Colon (tissue), 2 donors: ENCODE data around the gene ABHD17B.
A peak's percentile ranks its signal among the peaks of the same experiment; 100 is the strongest.
"Not testable (repeated sequence)": the region's sequence is repeated elsewhere in the genome, so short reads cannot be mapped to it uniquely, and the experiment has no call there.

Experiments
- FAIRE-seq: peaks from 2 replicates; lab custom pipeline; 2012; peaks lifted over from hg19 to GRCh38; lab: Jason Lieb, UNC
- donor health status: control.
- donor health status: control.

ABHD17B gene

GRCh38 chr9:71911061-71911907 lies at the start of gene ABHD17B, which contains the start of gene C9orf85:
Gene ABHD17B (minus strand): TSS chr9:71911193. CDS start chr9:71875080, 36,113 bp downstream.
Gene C9orf85 (plus strand): TSS chr9:71911639. CDS start chr9:71911735, 96 bp downstream.
- FAIRE-seq: peak; percentile 90

- FAIRE-seq: no peak
These were observed 44.4 kb upstream of the ABHD17B start for GRCh38 chr9:71955300-71955915.

- FAIRE-seq: not testable (repeated sequence)
These were observed 43.7 kb upstream of the ABHD17B start for GRCh38 chr9:71954652-71955051.

- no peak for FAIRE-seq
These were observed 33.9 kb upstream of the ABHD17B start for GRCh38 chr9:71944754-71945375.

- no peak for FAIRE-seq
These were observed 31.1 kb upstream of the ABHD17B start for GRCh38 chr9:71941998-71942567.

GRCh38 chr9:71941060-71941568 lies 30.1 kb upstream of the ABHD17B start:
- no peak for FAIRE-seq

GRCh38 chr9:71937898-71938297 lies 26.9 kb upstream of the ABHD17B start:
- FAIRE-seq: no peak

GRCh38 chr9:71937070-71937625 lies 26.2 kb upstream of the ABHD17B start:
- no peak for FAIRE-seq

- FAIRE-seq: no peak
These were observed 25.1 kb upstream of the ABHD17B start for GRCh38 chr9:71936066-71936465.

- FAIRE-seq: no peak
These were observed 20.2 kb upstream of the ABHD17B start for GRCh38 chr9:71931166-71931565.

GRCh38 chr9:71929791-71930440 lies 18.9 kb upstream of the ABHD17B start:
- peak; percentile 82 for FAIRE-seq

- no peak for FAIRE-seq
These were observed 18.2 kb upstream of the ABHD17B start for GRCh38 chr9:71929223-71929622.

GRCh38 chr9:71928806-71929205 lies 17.8 kb upstream of the ABHD17B start:
- no peak for FAIRE-seq

- no peak for FAIRE-seq
These were observed 17.4 kb upstream of the ABHD17B start for GRCh38 chr9:71928376-71928775.

- no peak for FAIRE-seq
These were observed 14.8 kb upstream of the ABHD17B start for GRCh38 chr9:71925834-71926233.

GRCh38 chr9:71924576-71924975 lies 13.6 kb upstream of the ABHD17B start:
- FAIRE-seq: peak; percentile 31

GRCh38 chr9:71921190-71921814 lies 10.3 kb upstream of the ABHD17B start:
- FAIRE-seq: no peak

- FAIRE-seq: no peak
These were observed 9.6 kb upstream of the ABHD17B start for GRCh38 chr9:71920456-71921189.

GRCh38 chr9:71918419-71918818 lies 7.4 kb upstream of the ABHD17B start:
- FAIRE-seq: no peak

- no peak for FAIRE-seq
These were observed 6.0 kb upstream of the ABHD17B start for GRCh38 chr9:71916834-71917534.
